Heart left ventricle (tissue), 13 donors: Measurements from ENCODE around the gene LNPEP.

Experiments used
- POLR2A ChIP-seq, 2 donors: fragments of 450-650 bp; IDR thresholded peaks; one replicate each; pipeline ENCODE4 v1.6.1; 2017; ENCODE audit warnings: antibody characterized with exemption in 2 of 2, mild to moderate bottlenecking in 2 of 2, moderate library complexity in 2 of 2
- TF ChIP-seq, protein P1 (sequence below), 12 donors: fragments of 200-600 bp; sonication (generic) in 4 of 12; IDR thresholded peaks; one replicate each; pipeline versions ENCODE4 v1.5.0 to v1.8.0; 2018 to 2022; ENCODE audit warnings: antibody characterized with exemption in 12 of 12, mild to moderate bottlenecking in 5 of 12
- donor health status: ischemic (EF 13 %, LVEDD 7.1; RV severe dilation, severe dysfunction).
- donor health status: DM: no; HTN: yes; CAD: no.
- donor health status: DM: no; HTN: no; CAD: no.
- donor health status: ischemic (EF 25% LVEDD 6.9; RV normal size, moderate dysfunction).
- donor health status: ischemic (EF 25% LVEDD 5.7; RV mildly dilated, moderate dysfunction).
- donor health status: ischemic (EF 35%, LVEDD 5.7; RV mildly dilated, moderate dysfunction).
- donor health status: nonischemic (EF 11% LVEDD 7.7; RV severe dilation, severe dysfunction).
- donor health status: DM: yes; HTN: yes; CAD: no.
- donor health status: PGD.
- donor health status: ischemic (EF 29% LVEDD 5.4; RV normal size, mild dysfunction).
- donor health status: nonischemic (EF 23%, LVEDD 6.1; RV moderate dilation, normal function).

DNA sequence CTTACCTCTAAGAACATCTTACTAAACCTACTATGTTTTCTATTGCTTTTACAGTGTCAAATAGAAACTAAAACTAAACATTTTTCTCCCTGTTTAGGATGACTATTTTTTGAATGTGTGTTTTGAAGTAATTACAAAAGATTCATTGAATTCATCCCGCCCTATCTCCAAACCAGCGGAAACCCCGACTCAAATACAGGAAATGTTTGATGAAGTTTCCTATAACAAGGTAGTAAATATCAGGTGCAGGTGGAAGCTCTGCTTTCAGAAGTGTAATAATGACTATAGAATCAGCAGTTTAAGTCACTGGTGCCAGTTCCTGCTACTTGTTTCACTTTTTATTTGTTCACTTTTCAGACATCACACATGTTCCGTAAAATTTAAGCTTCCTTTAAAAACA is 39.6 kb upstream of the LNPEP start:
- TF ChIP-seq, protein P1, sequence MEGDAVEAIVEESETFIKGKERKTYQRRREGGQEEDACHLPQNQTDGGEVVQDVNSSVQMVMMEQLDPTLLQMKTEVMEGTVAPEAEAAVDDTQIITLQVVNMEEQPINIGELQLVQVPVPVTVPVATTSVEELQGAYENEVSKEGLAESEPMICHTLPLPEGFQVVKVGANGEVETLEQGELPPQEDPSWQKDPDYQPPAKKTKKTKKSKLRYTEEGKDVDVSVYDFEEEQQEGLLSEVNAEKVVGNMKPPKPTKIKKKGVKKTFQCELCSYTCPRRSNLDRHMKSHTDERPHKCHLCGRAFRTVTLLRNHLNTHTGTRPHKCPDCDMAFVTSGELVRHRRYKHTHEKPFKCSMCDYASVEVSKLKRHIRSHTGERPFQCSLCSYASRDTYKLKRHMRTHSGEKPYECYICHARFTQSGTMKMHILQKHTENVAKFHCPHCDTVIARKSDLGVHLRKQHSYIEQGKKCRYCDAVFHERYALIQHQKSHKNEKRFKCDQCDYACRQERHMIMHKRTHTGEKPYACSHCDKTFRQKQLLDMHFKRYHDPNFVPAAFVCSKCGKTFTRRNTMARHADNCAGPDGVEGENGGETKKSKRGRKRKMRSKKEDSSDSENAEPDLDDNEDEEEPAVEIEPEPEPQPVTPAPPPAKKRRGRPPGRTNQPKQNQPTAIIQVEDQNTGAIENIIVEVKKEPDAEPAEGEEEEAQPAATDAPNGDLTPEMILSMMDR (IDR thresholded peaks at IDR 0.05): no peak
- TF ChIP-seq POLR2A (IDR thresholded peaks at IDR 0.05): no peak
